Forelimb muscle (tissue), 1 donor: ENCODE measurements around the gene KANSL3. TPM values are rescaled to one million over a fixed set of nuclear protein-coding genes. Genes with fewer than 3 reads are reported as not detected.
"Not testable (repeated sequence)": the region's sequence is repeated elsewhere in the genome, so short reads cannot be mapped to it uniquely, and the experiment has no call there.

Source experiments
- DNase-seq: peaks from one replicate; pipeline ENCODE4 v3.0.0-alpha.2; 2013; ENCODE audit warnings: low read depth
- polyA plus RNA-seq: library from polyadenylated mRNA; unstranded; fragments of 120-200 nt; gene quantifications from one replicate; pipeline ENCODE4 v1.2.1, GENCODE V29; 2013; ENCODE audit not compliant: insufficient read length

KANSL3 gene
- polyA plus RNA-seq: 32.4 TPM

DNA sequence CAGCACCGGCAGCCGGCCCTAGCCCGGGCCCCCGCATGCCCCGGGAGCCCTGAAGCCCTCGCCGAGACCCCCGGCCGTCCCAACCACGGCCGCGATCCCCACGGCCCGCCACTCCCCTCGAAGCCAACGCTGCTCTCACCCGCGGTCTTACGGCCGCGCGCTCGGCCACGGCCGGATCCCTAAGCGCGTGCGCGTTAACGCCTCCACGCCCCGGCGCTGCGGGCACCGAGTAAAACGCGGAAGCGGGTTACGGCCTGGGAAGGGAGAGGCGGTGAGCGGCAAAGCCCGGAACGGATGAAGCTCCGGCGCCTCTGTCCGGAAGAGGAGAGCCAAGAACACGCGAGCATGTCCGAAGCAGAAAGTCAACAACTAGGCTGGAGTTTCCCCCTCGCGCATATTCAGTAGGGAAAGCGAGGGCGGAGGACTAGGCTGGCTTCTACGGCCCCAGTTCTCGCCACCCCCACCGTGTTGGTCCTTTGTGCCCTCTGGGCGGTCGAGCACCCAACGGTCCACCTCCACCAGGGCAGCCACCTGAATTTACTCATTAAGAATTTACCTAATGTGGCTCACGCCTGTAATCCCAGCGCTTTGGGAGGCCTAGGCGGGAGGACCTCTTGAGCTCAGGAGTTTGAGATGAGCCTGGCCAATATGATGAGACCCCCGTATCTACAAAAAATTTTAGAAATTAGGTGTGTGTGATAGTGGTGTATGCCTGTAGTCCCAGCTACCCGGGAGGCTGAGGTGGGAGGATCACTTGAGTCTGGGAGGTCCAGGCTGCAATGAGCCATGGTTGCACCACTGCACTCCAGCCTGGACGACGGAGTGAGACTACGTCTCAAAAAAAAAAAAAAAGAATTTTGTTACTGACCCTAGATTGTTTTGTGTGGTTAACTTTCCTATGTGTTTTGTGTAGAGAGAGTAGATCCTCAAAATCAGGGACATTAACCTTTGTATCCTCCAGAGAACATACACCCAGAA is at the start of gene KANSL3:
Gene KANSL3 (minus strand): TSS at position 169 of the 978 bp plus-strand sequence. CDS start 1,177 bp downstream, outside the sequence.
- DNase-seq: peak; percentile 85

DNA sequence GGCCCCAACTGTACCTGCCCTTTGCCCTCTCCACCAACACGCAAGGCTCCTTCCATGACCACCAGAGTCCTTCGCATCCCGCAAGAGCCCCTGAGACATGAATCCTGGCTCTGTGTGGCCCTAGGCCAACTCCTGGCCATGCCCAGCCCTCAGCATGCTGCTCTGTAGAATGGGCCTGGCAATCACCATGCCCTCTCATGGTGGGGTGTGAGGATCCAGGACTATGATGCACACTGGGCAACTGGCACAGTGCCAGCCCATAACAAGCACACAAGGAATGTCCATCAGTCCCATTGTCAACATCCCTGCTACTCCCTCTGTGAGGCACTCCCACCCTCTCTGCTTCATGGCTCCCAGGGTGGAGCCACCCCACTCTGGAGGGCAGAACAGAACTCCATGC is 49.2 kb upstream of the KANSL3 start:
- no peak for DNase-seq

DNA sequence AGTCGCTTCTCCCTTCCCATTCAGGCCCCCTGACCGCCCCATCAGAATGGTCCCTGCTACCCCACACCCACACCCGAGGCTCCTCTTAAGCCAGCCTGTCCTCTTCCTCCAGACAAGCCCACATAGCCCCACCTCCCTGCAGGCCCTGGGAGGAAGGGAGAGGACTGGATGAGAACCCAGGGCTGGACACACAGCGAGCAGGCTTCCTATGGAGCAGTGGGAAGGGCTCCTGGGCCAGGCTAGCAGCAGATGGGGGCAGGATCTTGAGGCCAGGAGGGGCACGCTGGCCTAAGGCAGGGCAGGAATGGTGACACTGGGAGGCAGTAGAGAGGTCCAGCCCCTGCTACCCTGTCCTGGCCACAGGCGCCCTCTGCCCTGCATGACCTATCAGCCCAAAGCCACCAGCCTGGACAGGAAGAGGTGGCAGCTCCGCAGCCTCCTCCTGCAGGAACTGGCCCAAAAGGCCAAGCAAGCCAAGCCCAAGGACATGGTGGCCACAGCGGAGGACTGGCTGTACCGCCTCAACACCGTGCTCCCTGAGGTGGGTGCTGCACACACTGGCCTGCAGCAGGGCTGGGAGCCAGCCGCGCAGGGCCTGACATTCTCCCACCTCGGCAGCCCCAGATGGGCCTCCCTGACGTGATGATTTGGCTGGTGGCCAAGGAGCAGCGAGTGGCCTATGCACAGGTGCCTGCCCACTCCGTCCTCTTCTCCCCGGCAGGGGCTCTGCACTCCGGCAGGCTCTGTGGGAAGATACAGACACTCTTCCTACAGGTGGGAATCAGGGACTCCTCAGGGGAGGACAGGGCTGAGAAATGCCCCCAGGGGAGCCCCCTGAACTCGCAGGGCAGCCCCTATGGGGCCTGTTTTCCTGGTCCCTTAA is 47.7 kb upstream of the KANSL3 start:
- DNase-seq: no peak

DNA sequence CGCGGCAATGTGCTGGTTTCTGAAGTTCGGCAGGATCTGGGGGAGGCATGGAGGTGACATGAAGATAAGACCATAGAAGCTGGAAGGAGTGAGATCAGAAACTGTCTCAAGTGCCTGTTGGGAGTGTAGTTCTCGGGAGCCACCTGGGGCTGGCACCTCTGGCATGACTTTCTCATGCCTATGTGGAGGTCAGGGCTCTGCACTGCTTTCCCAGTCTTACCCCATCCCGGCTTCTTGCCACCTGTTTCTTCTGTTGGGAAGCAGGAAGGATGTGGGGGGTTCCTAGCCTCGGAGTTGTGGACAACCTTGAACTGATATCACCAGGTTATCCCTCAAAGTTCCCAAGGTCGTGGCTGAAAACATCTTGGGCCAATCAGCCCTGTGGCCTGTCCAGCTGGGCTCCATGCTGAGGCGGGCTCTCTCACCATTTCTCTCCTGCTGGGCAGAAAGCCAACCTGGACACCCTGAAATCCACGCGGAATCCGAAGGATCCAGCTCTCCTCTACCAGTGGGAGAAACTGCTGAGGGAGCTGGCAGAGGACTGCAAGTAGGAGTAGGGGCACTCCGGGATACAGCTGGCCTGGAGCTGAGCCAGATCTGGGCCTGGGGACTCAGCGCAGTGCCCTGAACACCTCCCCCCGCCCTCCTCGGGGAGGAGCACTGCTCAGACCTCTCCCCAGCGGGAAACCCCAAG is 46.9 kb upstream of the KANSL3 start:
- no peak for DNase-seq

DNA sequence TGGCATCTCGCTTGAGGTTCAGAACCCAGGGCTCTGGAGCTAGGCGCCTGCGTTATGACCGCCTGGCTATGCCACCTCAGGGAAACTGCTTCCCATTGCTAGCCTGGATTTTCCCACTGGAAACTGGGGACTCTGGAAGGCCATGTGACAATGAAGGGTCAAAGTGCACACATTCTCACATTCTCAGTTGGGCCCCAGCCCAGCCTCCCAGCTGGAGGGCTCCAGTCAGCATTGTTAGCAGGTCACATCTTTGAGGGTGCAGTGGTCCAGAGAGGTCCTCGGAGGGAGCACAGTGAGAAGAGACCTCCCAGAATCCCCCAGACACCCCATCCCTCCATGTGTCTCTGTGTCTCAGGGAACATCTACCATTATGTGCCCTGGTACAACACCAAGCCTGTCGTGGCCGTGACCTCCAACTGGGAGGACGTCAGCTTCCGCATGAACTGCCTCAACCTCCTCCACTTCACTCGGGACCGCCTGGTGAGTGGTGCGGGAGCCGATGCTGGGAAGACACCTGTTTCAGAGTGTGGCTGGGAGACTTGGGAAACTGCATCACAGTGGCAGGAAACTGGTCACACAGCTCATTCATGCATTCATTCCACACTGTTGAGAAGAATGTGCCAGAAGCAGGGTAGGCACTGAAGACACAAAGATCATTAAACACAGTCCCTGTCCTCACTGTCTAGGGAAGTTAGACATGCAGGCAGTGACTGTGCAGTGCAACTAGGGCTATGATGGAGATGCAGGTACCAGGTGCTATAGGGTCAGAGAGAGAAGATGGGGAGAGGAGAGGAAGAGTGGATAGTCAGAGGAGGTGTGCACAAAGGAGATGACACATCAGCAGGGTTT is 46.1 kb upstream of the KANSL3 start:
- DNase-seq: no peak

DNA sequence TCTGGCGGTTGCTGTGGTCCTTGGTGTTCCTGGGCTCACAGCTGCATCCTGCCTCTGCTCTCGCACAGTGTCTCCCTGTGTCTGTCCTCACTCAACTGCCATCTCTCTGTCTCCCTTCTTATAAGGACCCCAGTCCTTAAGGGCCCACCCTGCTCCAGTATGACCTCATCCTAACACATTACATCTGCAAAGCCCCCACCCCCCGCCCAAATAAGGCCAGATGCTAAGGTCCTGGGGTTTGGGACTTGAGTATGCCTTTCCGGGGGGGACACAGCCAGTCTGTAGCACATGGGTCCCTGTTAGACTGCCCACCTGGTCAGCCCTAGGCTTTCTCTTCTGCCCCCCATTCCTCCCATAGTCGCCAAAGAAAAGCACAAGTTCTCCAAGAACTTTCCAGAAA is 45.2 kb upstream of the KANSL3 start:
- DNase-seq: no peak

DNA sequence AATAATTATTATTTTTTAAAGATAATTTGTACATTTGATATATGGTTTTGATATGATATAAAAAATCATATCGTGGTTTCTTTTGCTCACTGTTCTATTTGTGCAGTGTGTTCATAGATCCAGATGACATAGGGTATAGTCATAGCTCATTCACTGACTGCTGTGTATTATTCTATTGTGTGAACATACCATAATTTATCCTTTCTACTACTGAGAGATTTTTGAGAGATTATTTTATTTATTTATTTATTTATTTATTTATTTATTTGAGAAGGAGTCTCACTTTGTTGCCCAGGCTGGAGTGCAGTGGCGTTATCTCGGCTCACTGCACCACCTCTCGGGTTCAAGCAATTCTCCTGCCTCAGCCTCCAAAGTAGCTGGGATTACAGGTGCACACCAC is 43.4 kb upstream of the KANSL3 start:
- DNase-seq: no peak

DNA sequence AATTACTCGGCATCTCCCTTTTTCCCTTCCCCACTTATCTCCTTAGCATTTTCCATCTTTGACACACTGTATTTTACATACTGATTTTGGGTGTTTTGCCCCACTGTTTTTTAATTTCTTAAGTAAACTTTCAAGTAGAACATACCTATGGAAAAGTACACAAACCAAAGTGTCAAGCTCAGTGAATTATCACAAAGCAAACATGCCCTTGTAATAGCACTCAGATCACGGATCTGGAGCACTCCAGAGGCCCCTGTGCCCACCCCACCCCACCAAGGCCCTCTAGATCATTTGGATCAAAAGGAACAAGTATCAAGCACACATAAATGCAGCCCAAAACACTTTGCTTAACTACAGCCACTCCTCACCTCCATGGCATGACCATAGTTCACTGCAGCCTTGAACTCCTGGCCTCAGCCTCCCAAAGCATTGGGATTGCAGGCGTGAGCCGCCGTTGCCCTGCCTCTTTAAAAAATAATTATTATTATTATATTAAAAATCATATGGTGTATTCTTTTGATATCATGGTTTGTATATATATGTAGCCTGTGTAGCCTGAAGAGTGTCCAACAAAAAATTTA is 42.5 kb upstream of the KANSL3 start:
- DNase-seq: no peak

DNA sequence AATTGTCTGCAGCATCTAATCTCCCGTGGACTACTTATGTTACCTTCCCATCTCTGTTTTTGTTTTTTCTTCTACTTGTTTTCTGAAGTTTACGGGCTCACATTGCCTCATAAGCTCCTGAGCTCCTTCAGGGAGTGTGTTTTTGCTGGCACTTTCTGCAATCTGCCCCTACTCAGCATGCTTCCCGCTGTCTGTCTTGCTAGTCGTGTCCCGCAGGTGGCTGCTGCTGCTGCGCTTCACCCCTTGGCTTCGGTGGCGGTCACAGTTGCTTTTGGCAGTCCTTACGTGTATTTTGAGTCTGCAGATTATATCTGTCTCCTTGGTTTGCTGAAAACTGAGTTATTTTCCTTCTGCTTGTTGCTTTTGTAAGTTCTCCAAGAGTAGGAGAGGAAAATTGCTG is 41.7 kb upstream of the KANSL3 start:
- no peak for DNase-seq

DNA sequence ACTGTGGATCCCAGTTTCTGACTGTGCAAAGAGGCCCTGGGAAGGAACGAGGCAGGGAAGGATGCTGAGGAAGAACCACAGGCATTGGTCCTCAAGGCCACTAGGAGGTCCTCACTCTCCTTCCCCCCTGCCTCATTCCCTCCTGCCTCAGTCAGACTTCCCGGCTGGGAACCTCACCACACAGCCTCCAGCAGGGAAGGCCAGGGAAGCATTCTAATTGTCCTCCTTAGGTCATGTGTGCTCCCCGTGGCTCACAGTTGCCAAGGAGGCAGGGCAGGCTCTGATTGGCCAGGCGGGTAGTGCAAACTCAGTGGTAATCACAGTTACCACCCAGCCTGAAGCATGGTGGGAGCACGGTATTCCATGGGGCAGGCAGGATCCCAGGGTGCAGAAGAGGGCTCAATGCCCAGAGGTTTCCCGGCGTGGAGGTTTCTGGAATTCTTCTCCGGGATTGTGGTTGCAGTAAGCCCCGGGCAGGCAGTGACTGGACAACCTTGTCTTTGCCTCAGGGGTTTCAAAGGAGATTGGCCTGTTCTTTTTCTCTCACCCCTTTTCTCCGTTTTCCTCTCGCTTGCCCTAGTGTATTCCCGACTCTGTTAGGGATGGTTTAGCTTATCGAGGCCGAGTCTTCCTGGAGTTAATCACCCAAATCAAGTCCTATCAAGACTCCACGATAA is 31.6 kb upstream of the KANSL3 start:
- DNase-seq: no peak

DNA sequence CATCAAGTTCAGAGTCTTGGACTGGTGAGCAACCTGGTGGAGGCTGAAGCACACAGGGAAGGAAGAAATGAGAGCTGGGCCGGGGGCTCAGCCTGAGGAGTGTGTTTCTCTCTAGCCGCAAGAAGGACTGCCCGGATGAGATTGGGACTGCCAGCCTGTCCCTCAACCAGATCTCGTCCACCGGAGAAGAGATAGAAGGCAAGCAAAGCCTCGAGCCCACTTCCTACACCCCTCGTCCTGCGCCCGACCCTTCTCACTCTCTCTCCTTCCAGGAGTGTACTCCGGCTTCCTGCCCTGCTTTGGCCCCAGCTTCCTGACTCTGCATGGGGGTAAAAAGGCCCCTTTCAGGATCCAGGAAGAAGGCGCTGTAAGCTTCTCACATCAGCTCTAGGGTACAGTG is 30.7 kb upstream of the KANSL3 start:
- no peak for DNase-seq

DNA sequence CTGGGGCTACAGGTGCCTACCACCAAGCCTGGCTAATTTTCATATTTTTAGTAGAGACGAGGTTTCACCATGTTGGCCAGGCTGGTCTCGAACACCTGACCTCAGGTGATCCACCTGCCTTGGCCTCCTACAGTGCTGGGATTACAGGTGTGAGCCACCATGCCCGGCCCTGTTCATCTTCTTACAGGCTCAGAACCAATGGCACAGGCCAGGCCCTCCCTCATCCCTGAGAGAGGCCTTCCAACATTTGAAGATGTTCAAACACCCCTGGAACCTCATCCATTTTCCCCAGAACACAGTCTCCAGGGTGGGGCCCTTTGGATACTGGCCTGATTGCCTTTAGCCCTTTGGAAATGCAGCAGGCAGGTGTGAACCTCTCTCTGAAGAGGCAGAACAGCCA is 27.6 kb upstream of the KANSL3 start:
- DNase-seq: not testable (repeated sequence)

DNA sequence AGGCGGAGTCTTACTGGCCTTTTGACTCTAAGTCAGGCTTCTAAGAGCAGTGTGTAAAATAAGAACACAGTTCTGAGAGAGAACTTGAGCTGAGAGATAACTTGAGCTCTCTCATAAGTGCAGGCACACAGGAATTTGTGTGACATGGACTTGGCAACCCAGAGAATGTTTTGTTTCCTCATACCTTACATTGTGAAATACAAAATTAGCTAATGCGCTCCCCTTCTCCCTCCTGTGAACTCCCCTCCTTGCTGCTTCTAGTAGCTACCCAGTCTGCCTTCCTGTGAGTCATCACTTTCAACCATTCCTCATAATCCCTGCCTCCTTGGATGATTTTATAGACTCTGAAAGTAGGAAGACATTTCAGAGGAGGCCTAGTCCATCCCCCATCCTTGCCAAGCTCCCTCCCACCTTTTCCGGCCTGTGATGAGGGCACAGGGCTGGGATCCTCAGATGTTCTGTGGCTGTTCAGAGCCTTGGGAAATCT is 27.0 kb upstream of the KANSL3 start:
- no peak for DNase-seq

DNA sequence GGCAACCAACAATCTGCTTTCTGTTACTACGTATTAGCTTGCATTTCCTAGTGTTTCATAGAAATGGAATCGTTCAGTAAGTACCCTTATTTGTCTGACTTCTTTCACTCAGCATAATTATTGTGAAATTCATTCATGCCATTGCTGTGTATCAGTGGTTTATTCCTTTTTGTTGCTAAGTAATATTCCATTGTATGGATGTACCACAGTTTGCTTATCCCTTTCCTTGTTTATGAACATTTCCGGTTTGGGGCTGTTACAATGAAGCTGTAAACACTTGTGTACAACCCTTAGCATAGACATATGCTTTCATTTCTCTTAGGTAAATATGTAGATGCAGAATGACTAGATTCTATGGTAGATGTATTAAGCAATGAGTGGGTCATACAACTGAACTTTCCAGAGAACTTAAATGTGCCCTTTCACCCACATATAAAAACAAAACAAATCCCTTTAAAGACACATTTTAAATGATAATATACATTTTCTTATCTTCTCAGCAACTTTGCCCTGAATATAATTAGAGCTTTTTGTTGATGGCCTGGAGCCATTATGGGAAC is 26.3 kb upstream of the KANSL3 start:
- DNase-seq: no peak

DNA sequence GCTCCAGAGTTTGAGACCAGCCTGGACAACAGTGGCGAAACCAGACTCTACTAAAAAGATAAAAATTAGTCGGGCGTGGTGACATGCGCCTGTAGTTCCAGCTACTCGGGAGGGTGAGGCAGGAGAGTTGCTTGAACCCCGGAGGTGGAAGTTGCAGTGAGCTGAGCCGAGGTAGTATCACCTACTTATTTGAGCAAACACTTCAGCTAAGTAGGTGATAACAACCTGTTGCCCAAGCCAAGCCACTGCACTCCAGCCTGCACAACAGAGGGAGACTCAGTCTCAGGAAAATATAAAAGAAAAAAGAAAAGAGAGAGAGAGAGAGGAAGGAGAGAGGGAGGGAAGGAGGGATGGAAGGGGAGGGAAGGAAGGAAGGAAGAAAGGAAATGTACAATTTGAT is 25.7 kb upstream of the KANSL3 start:
- no peak for DNase-seq

DNA sequence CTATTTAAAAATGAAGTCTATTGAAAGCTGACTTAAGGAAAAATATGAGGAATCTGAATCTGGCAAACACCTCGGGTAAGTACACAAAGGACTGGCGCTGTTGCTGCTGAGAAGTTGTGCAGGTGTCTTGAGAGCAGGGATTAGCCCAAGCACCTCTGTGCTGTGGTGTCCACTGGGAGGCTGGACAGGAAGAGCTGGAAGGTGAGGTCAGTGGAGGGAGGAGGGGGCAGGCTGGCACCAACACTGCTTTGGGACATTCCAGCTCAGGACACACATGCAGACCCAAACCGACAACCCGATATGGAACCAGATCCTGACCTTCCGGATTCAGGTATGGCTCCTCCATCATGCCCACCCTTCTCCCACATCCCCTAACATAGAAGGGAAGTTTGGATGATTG is 25.1 kb upstream of the KANSL3 start:
- DNase-seq: no peak

DNA sequence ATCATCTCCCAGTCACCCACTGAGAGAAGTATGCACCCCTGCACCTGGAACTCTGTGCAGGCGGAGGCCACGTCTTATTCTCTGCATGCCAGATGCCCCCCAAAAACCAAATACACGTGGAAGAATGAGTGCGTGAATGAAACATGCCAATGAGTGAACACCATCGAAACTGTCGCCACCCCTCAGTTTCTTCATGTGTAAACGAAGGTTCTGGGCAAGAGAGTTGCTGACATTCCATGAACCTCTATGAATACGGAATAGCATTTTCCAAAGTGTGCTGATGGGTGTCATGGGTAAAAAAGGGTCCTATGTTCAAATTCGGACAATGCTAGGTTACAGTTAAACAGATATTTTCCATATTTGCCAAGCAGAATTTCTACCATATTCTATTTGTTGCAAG is 24.2 kb upstream of the KANSL3 start:
- DNase-seq: no peak

DNA sequence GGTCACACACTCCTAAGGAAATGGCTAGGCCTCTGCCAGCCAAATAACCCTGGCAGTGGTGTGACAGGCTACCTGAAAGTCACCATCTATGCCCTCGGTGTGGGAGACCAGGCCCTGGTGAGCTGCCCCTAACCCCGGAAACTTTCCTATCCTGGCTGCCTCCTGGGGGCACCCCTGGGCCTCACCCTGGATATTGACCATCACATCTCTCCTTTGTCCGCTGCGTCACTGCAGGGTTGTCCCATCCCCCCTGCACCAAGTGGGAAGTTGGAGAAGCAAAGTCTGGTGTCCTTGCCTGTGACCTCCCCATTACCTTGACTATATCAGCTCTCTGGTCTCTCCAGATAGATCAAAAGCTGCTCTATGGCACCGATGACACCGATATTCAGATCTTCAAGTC is 23.2 kb upstream of the KANSL3 start:
- no peak for DNase-seq

DNA sequence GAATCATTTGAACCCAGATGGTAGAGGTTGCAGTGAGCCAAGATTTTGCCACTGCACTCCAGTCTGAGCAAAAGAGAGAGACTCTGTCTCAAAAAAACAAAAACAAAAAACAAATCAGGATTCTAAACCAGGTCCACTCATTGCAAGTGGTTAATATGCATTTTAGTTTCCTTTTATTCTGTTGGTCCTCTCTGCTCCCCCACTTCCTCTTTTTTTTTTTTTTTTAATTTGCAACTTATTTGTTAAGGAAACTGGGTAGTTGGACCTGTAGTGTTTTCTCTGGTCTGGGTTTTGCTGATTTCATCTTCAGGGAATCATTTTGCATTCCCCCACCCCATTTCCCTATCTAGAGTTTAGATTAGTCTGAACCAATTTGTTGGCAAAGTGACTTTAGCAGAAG is 18.4 kb upstream of the KANSL3 start:
- DNase-seq: no peak

DNA sequence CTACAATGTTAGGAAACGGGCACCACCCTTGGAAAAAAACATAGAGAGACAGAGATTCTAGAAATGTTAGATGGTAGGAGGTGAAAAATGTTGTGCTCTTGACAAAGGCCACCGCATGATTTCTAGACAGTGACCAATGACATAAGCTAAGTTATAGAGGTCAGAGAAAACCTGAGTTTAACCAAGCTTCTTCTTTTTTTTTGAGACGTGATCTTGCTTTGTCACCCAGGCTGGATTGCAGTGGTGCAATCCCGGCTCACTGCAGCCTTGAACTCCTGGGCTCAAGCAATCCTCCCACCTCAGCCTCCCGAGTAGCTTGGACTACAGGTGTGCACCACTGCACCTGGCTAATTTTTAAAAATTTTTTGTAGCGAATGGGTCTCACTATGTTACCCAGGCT is 17.4 kb upstream of the KANSL3 start:
- DNase-seq: no peak
